ENCODE measurements around the gene SRR.
"Not testable (repeated sequence)": the region's sequence is repeated elsewhere in the genome, so short reads cannot be mapped to it uniquely, and the experiment has no call there.

The SRR gene

GRCh38 chr17:2303204-2304188 is at the start of gene SRR, which contains the start of gene SMG6:
Gene SRR (plus strand): TSS chr17:2303950. CDS start chr17:2315561, 11,611 bp downstream.
Gene SMG6 (minus strand): TSS chr17:2303785. CDS start chr17:2303720, 65 bp downstream.
- peak; percentile 92 for DNase-seq (ENCODE audit: low read depth)

GRCh38 chr17:2258830-2259229 is 44.9 kb upstream of the SRR start:
- DNase-seq (ENCODE audit: low read depth), result not testable (repeated sequence)

DNA sequence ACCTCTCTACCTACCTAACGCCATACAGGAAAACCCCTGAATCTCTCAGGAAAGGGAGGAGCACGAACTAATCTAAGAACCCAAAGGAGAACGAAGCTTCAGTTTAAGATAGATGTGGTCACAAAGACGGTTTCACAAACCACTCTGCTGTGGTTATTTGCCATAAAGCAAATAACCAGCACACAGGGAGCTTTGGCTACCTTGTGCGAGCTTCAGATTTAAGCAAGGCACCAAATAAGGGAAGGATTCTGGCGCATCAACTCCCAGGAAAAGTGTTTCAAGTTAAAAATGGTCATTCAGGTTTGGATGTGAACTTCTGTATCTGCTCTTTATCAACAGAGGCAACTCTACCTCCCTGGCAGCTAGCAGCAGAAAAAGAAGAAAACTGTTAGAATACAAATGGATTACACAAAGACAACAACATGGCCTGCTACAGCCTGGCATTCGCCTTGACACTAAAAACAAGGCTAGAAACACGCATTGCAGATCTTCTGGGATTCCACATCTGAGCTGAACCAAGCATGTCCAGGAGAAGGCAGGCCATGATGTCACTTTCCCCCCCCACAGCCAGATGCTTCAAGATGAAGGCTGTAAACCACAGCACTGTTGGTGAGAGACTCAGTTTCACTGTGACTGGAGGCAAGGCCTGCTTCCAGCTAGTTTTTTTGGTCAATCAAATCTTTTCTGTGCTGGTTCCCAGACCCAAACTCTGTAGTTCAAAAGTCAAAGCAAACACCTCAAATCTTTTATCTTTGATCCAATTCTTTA is 43.8 kb upstream of the SRR start:
- no peak for DNase-seq (ENCODE audit: low read depth)

GRCh38 chr17:2262135-2262587 is 41.6 kb upstream of the SRR start:
- DNase-seq (ENCODE audit: low read depth), result no peak

- DNase-seq (ENCODE audit: low read depth), result no peak
Measured at GRCh38 chr17:2263183-2264066, 40.3 kb upstream of the SRR start.

- no peak for DNase-seq (ENCODE audit: low read depth)
Measured at GRCh38 chr17:2264067-2264860, 39.5 kb upstream of the SRR start.

- DNase-seq (ENCODE audit: low read depth), result not testable (repeated sequence)
Measured at GRCh38 chr17:2265166-2265565, 38.6 kb upstream of the SRR start.

DNA sequence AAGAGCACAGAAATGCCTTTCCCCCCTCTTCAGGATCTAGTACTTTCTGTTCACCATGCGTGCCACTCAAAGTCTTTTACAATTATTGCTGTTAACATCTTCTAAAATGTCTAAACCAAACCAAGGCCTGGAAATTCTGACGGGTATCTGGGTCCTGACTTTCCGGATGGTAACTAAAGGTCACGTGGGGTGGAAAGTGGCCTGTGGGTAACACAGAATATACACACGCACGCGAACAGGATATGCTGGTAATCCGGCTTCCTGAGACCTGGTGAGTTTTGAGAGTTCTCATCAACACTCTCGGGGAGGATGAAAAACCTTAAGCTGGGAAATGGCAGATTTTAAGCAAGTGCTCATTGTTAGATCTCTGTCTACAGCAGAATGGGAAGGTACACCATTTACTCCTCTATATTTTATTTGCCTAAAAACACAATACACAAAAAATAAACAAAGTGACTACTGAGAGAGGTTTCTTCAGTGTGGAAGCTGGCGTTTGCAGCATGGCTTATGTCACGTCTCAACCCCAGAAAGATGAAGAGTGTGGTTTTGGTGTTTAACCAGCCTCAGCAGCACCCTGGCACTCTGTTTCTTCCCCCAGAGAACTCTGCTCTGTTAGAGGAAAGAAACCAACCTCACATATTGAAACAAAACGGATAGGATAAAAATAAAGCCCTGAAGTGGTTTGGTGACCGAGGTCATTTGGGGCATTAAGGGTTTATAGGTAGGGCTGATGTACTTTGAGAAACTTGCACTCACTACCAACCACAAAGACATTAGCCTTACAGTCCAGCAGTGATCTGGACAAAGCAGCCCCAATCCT is 37.5 kb upstream of the SRR start:
- peak; percentile 75 for DNase-seq (ENCODE audit: low read depth)

GRCh38 chr17:2266865-2267228 is 36.9 kb upstream of the SRR start:
- DNase-seq (ENCODE audit: low read depth), result no peak

DNA sequence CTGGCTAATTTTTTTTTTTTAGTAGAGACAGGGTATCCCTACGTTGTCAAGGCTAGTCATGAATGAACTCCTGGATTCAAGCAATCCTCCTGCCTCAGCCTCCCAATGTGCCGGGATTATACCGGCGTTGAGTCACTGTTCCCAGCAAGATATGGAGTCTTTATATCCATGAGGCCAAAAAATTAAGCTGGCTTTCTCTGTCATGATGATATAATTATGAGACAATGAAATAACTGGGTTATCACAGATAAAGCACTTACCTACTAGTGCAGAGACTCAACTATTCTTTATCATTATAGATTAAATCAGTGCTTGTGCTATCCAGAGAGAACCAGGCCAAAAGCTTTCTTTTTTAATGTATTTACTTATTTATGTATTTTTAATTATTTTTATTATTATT is 36.4 kb upstream of the SRR start:
- no peak for DNase-seq (ENCODE audit: low read depth)

GRCh38 chr17:2271985-2272702 is 31.6 kb upstream of the SRR start:
- DNase-seq (ENCODE audit: low read depth), result no peak

GRCh38 chr17:2274414-2274813 is 29.3 kb upstream of the SRR start:
- DNase-seq (ENCODE audit: low read depth), result no peak

GRCh38 chr17:2275722-2276121 is 28.0 kb upstream of the SRR start:
- DNase-seq (ENCODE audit: low read depth), result no peak

- DNase-seq (ENCODE audit: low read depth), result no peak
Measured at GRCh38 chr17:2277429-2278170, 26.1 kb upstream of the SRR start.

DNA sequence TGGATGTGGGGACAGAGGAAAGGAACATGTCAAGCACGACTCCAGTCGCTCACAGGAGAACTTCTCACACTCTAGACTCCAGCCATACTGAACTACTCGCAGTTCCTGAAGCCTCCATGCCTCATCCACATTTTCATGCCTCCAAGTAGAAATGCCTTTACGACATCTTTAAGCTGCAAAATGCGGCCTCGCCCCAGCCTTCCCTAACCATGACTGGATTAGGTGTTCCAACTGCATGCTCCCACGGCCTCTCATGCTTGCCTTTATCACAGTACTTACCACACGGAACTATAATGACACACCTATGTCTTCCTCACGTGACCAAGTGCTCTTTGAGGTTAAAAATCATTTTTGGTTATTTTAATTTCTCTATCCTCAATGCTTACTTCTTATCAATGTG is 24.0 kb upstream of the SRR start:
- DNase-seq (ENCODE audit: low read depth), result no peak

DNA sequence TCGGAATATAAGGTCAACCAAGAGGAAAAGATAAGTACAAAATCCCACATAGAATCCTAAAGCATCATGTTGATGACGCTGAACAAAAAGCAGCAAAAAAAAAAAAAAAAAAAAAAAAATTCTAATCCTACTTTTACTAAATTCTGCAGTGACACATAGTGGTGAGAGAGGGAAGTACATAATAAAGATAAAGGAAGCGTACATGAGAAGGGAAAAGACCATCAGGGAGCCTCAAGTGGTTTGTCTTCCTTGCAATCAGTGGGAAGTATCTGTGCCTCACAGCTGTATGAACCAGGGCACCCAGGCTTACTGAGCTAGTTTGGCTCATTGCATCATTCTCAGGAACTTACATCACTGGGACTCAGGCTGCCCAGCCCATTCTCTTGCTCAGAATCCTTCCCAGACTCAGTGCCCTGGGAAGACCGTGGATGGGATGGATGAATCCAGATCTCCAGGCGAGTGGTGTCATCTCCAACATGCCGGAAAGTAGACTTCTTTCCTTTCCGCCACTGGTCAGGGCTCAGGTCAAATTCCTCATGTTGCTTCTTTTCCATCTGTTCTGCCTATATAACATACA is 21.4 kb upstream of the SRR start:
- DNase-seq (ENCODE audit: low read depth), result no peak

GRCh38 chr17:2283302-2283701 is 20.4 kb upstream of the SRR start:
- no peak for DNase-seq (ENCODE audit: low read depth)

DNA sequence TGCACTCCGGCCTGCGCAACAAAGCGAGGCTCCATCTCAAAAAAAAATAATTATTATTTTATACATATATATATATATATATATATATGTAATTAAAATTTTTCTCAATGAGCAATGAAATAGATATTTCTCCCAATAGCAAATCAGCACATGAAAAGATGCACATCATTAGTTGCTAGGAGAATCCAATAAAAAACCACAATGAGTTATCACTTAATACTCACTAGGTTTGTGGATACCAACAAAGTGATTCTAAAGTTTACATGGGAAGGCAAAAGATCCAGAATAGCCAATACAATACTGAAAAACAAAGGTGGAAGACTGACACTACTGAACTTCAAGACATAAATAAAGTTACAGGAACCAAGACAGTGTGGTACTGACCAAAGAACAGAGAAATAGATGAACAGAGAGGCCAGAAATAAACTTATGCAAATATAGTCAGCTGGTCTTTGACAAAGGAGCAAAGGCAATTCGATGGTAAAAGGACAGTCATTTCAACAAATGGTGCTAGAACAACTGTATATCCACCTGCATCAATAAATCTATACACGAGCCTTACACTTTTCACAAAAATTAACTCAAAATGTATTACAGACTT is 13.8 kb upstream of the SRR start:
- DNase-seq (ENCODE audit: low read depth), result no peak

Measured in T-helper 22 cell (primary cell).